Mucosa of rectum (tissue), 2 donors: ENCODE results near the gene SLC20A1.

Experiments
- H3K27ac ChIP-seq, 2 donors: one replicate each; pipeline ENCODE4 v1.7.0; 2013; ENCODE audit warnings: inconsistent platforms in 2 of 2, low read depth in 2 of 2, low read length in 2 of 2
- H3K27me3 ChIP-seq, 2 donors: one replicate each; pipeline ENCODE4 v1.7.0; 2013; ENCODE audit warnings: low read length in 2 of 2; ENCODE audit not compliant: control insufficient read depth in 2 of 2, insufficient read depth in 2 of 2
- H3K36me3 ChIP-seq, 2 donors: one replicate each; pipeline ENCODE4 v1.7.0; 2013; ENCODE audit warnings: low read length in 2 of 2; ENCODE audit not compliant: control insufficient read depth in 2 of 2, insufficient read depth in 2 of 2
- H3K4me1 ChIP-seq, 2 donors: one replicate each; pipeline ENCODE4 v1.7.0; 2013; ENCODE audit warnings: low read length in 2 of 2, mild to moderate bottlenecking in 1 of 2; ENCODE audit not compliant: control insufficient read depth in 2 of 2, insufficient read depth in 2 of 2
- H3K4me3 ChIP-seq, 2 donors: one replicate each; pipeline ENCODE4 v1.7.0; 2013; ENCODE audit warnings: low read length in 2 of 2
- H3K9ac ChIP-seq, 2 donors: one replicate each; pipeline ENCODE4 v1.7.0; 2013; ENCODE audit warnings: low read length in 2 of 2, low read depth in 1 of 2, mild to moderate bottlenecking in 1 of 2
- H3K9me3 ChIP-seq, 2 donors: one replicate each; pipeline ENCODE4 v1.7.0; 2013; ENCODE audit warnings: low read length in 2 of 2; ENCODE audit not compliant: control insufficient read depth in 2 of 2
- donor health status: healthy.
- donor health status: Normal muscosa, but diverticular disease.

SLC20A1 gene

DNA sequence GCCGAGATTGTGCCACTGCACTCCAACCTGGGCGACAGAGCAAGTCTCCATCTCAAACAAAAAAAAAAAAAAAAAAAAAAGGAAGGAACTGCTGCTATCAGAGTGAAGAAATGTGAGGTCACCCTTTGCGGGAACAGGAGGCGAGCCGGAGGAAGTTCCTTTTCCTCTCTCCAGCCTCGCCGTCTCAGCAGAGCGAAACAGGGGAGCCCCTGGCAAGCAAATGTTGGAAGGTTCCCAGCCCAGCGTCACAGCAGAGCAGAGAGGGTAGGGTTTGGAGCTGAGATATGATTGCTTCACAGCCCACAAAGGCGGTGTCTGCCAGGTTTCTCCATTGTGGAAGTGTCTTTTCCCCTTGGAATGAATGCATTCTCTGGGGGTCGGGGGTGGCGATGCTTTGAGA lies 28.5 kb downstream of the SLC20A1 start:
- Histone ChIP-seq H3K4me3 (no peak overlapping the region), H3K27me3 (no peaks in the 10 kb centered on the region), H3K27ac (no peak overlapping the region)

DNA sequence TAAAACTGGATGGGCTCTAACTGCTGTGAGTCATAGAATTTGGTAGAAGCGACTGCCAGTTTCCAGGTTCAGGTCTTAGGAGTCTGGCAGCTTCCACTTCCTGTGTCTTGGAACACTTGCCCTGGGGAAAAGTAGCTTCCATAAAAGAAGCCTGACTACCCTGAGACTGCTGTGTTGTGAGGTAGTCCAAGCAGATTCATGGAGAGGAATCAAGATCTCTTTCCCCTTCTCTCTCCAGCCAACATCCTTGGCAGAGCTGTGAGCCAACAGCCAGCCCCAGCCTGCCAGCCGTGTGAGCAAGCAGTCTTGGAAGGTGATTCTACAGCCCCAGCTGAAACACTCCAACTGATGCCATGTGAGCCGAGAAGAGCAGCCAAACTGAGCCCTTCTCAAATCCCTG lies 33.7 kb downstream of the SLC20A1 start:
- Histone ChIP-seq H3K36me3 (no peaks in the 10 kb centered on the region), H3K27ac (no peak overlapping the region), H3K9ac (no peak overlapping the region), H3K4me3 (no peak overlapping the region), H3K4me1 (no peaks in the 10 kb centered on the region), H3K9me3 (no peaks in the 10 kb centered on the region), H3K27me3 (no peaks in the 10 kb centered on the region)

More for the DNA sequence above, 28.5 kb downstream of the SLC20A1 start:
- Histone ChIP-seq H3K9me3 (no peaks in the 10 kb centered on the region), H3K9ac (no peak overlapping the region), H3K36me3 (no peaks in the 10 kb centered on the region), H3K4me1 (no peaks in the 10 kb centered on the region)

DNA sequence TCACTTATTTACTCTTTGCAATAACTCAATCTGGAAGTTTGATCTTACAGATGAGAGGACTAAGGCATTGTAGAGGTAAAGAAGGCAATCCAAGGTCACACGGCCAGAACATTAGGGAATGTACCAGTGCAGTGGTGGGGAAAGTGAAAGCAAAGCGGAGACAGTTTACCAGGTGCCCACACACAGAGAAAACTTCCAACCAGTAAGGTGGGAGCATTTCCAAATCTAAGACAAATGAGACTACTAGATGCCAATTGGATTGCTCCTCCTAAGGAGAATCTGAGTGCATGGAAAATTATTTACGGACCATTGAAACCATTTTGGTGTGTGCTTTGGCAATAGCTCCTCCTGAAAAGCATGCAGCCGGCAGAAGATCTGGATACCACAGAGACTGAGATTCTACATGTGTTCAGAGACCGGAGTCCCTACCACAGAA lies 34.9 kb downstream of the SLC20A1 start:
- Histone ChIP-seq H3K9me3 (no peaks in the 10 kb centered on the region), H3K4me1 (no peaks in the 10 kb centered on the region), H3K27me3 (no peaks in the 10 kb centered on the region), H3K4me3 (no peak overlapping the region), H3K36me3 (no peaks in the 10 kb centered on the region), H3K9ac (no peak overlapping the region), H3K27ac (no peak overlapping the region)

DNA sequence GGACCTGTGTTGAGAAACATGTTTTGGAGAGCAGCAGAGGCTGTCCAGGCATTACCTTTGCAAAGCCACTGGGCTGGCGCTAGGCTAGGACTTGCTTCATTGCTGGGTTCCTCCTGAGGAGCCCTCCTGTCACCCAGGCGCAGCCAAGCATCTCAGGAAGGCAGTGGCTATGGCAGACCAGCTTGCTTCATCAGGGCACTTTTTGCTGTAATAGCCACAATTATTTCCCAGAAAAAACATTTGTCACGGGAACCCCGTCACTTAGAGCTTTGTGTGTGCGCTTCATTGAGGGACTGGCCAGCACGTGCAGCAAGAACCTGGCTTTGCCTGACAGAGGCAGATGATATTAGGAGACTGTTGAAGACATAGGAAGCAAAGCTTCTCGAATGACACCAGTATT lies 36.4 kb downstream of the SLC20A1 start:
- no peaks in the 10 kb centered on the region for H3K36me3 ChIP-seq
- H3K9ac ChIP-seq = no peak overlapping the region
- H3K27me3 ChIP-seq = no peaks in the 10 kb centered on the region
- peaks cover 2 to 3% of the 10 kb centered on the region in 2 donors for H3K4me1 ChIP-seq
- H3K27ac ChIP-seq = no peak overlapping the region
- H3K4me3 ChIP-seq = no peak overlapping the region
- H3K9me3 ChIP-seq = no peaks in the 10 kb centered on the region

DNA sequence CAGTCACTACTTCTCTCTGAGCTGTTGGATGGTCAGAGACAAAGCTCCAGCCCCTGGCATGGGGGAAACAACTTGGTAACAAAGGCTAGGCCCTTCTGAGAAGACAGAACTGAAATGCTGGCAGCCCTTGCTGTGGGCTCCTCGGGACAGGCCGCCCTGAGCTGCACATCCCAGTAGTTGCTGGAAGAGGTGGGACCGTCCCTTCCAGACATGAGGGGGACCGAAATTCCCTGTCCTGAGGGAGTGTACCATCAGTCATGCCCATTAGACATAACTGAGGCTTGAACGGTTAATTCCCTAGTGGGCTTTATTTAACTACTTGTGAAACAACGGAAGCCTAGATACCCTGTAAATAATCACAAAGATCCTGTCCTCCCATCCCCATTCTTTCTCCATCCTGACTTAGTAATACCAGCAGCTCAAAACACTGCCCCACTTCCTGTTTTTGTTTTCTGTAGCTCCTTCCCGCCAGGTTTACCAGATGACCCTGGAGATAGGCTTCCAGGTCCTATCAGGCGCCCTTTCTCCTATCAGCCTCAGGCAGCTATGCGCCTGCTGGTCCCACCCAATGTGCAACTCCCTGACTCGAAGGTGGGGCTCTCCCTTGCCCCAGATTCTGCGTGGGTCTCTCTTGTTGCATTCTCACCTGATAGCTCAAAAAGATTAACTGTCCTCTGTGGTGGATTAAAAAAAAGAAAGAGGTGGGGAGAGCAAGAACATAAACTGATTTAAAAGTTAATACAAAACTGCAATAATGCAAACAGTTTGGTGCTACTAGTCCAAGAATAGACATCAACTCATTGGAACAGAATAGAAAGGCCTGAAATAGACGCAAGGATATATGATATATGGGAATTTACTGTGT lies 38.0 kb downstream of the SLC20A1 start:
- no peaks in the 10 kb centered on the region for H3K36me3 ChIP-seq
- no peaks in the 10 kb centered on the region for H3K27me3 ChIP-seq
- H3K27ac ChIP-seq = peak overlapping the region in 1 of 2 donors; percentile 32
- no peaks in the 10 kb centered on the region for H3K9me3 ChIP-seq
- peaks cover 3 to 9% of the 10 kb centered on the region in 2 donors for H3K4me1 ChIP-seq
- no peak overlapping the region for H3K4me3 ChIP-seq
- H3K9ac ChIP-seq = no peak overlapping the region

DNA sequence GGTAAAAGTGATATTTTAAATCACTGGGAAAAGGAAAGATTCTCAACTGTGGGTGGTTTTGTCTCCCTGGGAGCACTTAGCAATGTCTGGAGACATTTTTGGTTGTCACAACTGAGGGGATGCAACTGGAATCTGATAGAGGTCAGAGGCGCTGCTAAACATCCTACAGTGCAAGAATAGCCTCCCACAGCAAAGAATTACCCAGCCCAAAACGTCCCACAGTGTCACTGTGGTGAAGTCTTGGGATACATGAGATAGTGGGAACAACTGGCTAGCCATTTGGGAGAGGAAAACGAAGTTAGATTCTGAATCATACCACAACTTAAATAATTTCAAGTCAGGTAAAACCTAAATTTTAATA lies 38.7 kb downstream of the SLC20A1 start:
- Histone ChIP-seq H3K27me3 (no peaks in the 10 kb centered on the region), H3K36me3 (no peaks in the 10 kb centered on the region), H3K9me3 (no peaks in the 10 kb centered on the region), H3K27ac (no peak overlapping the region), H3K9ac (no peak overlapping the region), H3K4me3 (no peak overlapping the region), H3K4me1 (peaks cover 3 to 13% of the 10 kb centered on the region in 2 donors)

DNA sequence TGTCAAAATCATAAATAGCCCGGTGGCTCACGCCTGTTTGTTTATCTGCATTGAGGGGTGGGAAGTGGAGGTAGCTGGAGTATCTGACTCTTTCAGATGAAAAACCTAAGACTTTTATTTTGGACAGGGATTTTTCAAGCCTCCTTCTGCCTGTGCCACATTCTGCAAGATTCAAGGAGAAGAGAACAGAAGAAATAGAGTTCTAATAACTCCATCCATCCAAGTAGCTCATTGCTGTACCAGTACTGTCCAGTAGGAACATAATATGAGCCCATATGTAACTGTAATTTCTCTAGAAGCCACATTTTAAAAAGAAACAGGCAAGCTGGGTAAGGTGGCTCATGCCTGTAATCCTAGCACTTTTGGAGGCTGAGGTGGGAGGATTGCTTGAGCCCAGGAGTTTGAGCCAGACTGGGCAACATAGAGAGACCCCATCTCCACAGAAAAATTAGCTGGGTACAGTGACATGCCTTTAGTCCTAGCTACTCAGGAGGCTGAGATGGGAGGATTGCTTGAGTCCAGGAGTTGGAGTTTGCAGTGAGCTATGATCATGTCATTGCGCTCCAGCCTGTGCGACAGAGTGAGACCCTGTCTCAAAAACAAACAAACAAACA lies 39.6 kb downstream of the SLC20A1 start:
- H3K9me3 ChIP-seq = no peaks in the 10 kb centered on the region
- H3K4me3 ChIP-seq = no peak overlapping the region
- H3K9ac ChIP-seq = no peak overlapping the region
- H3K36me3 ChIP-seq = no peaks in the 10 kb centered on the region
- H3K27me3 ChIP-seq = no peaks in the 10 kb centered on the region
- no peak overlapping the region for H3K27ac ChIP-seq
- H3K4me1 ChIP-seq = peaks cover 3 to 13% of the 10 kb centered on the region in 2 donors

DNA sequence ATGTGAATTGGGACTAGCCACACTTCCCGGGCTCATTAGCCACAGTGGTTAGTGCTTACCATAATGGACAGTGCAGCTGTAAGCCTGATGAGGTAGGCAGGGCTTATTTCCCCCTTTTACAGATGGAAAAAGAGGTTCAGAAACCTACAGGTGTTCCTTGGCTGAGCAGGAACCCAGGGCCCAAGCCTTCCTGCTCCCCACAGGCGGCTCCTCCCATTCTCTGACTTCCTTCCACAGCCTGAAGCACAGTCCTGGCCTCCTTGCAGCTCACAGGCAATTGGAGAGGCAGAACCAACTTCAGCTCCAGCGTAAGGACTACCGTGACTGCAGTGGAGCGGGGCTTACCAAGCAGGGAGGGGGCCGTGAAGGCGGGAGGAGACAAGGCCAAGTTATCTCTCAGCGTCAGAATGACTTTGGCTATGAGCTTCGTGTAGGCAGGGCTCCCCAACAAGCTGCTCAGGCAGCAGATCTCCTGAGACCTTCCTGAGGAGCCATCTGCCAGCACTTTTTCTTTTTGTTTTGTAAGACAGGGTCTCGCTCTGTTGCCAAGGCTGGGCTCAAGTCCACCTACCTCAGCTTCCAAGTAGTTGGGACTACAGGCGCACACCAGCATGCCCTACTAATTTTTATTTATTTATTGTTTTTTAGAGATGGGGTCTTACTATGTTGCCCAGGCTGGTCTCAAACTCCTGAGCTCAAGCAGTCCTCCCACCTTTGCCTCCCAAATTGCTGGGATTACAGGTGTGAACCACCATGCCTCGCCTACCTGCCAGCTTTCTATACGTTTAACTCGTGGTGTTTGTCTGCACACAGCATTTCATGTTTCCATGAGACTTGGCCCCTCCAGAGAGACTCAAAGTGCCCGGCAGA lies 40.8 kb downstream of the SLC20A1 start:
- Histone ChIP-seq H3K9me3 (no peaks in the 10 kb centered on the region), H3K36me3 (no peaks in the 10 kb centered on the region), H3K4me3 (no peak overlapping the region), H3K9ac (no peak overlapping the region), H3K27ac (no peak overlapping the region), H3K4me1 (peaks cover 3 to 23% of the 10 kb centered on the region in 2 donors), H3K27me3 (no peaks in the 10 kb centered on the region)

DNA sequence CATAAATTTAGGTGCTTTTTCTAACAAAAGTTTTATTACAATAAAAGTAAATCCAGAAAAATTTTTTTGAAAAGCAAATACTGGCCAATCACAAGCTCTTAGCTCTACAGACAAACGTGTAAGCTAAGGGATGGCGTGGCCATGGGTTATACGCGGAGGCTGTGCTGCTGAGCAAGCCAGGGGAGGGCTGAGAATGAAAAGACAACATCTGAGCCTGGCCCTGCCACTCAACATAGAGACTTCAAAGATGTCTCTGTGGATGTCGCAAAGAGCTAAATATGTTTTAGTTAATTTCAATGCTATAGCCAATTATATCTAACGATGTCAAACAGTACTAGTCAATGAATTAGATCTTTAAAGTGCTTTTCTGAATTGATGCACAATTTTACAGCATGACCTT lies 41.8 kb downstream of the SLC20A1 start:
- Histone ChIP-seq H3K9ac (no peak overlapping the region), H3K4me1 (peaks cover 4 to 29% of the 10 kb centered on the region in 2 donors), H3K9me3 (no peaks in the 10 kb centered on the region), H3K4me3 (no peak overlapping the region), H3K27me3 (no peaks in the 10 kb centered on the region), H3K27ac (peak overlapping the region in 1 of 2 donors; percentile 71), H3K36me3 (no peaks in the 10 kb centered on the region)
